AG04450 (cell line): Measurements from ENCODE around the gene CMC1. TPM values are rescaled to one million over a fixed set of nuclear protein-coding genes. Genes with fewer than 3 reads are reported as not detected.
"Not testable (repeated sequence)": the region's sequence is repeated elsewhere in the genome, so short reads cannot be mapped to it uniquely, and the experiment has no call there.

Source experiments
- CTCF ChIA-PET: fragments of 300-600, 350-600 bp; formaldehyde crosslinking; extraction: SDS; loops from one replicate; lab custom pipeline; 2022; ENCODE audit warnings: antibody characterized with exemption, inconsistent platforms; lab: Charles Lee
- POLR2A ChIA-PET: fragments of 350-600 bp; formaldehyde crosslinking; extraction: SDS; loops from one replicate; lab custom pipeline; 2021; ENCODE audit warnings: antibody characterized with exemption, inconsistent platforms; lab: Yijun Ruan, JAX
- DNase-seq: peaks from one replicate; pipeline ENCODE4 v3.0.0-alpha.2; 2011; ENCODE audit warnings: low read depth, low spot score
- H3K27ac ChIP-seq: one replicate; pipeline ENCODE4 v1.5.1; 2012; ENCODE audit warnings: low read depth, low read length, control low read depth
- H3K27me3 ChIP-seq: one replicate; pipeline ENCODE4 v1.6.0; 2012; ENCODE audit warnings: low read length; ENCODE audit not compliant: control insufficient read depth, insufficient read depth
- H3K4me3 ChIP-seq: 2 replicates; pipeline ENCODE4 v1.5.1; 2011; ENCODE audit warnings: mild to moderate bottlenecking, low read depth, low read length, control low read depth
- H3K9me3 ChIP-seq: 2 replicates; pipeline ENCODE4 v1.5.1; 2012; ENCODE audit warnings: low read length; ENCODE audit not compliant: control insufficient read depth, insufficient read depth
- polyA plus RNA-seq: library from polyadenylated mRNA; depleted of rRNA; stranded (reverse); fragments of >200 nt; gene quantifications from 2 replicates; pipeline ENCODE4 v1.2.3, GENCODE V29; 2011
- TF ChIP-seq, protein P1 (sequence below): IDR thresholded peaks from 2 replicates; pipeline ENCODE4 v1.5.1; 2011; ENCODE audit warnings: low read depth, low read length, control low read depth, inconsistent platforms

Gene CMC1
- polyA plus RNA-seq, 1 experiment = 30.3 TPM

GRCh38 chr3:28268989-28269388 is 27.6 kb downstream of the CMC1 start:
- no peak overlapping the region for H3K27ac ChIP-seq
- CTCF ChIA-PET = interaction anchor here (1.3 kb wide), 1 partner anchor 557 kb away, joined by 6 read pairs; no protein-coding TSS in a partner anchor
- TF ChIP-seq, protein P1, sequence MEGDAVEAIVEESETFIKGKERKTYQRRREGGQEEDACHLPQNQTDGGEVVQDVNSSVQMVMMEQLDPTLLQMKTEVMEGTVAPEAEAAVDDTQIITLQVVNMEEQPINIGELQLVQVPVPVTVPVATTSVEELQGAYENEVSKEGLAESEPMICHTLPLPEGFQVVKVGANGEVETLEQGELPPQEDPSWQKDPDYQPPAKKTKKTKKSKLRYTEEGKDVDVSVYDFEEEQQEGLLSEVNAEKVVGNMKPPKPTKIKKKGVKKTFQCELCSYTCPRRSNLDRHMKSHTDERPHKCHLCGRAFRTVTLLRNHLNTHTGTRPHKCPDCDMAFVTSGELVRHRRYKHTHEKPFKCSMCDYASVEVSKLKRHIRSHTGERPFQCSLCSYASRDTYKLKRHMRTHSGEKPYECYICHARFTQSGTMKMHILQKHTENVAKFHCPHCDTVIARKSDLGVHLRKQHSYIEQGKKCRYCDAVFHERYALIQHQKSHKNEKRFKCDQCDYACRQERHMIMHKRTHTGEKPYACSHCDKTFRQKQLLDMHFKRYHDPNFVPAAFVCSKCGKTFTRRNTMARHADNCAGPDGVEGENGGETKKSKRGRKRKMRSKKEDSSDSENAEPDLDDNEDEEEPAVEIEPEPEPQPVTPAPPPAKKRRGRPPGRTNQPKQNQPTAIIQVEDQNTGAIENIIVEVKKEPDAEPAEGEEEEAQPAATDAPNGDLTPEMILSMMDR = peak; percentile 39; the same call in 1 of the 2 replicates
- H3K9me3 ChIP-seq = peaks cover 7% of the 10 kb centered on the region
- POLR2A ChIA-PET = no interaction called here
- no peaks in the 10 kb centered on the region for H3K27me3 ChIP-seq
- no peak overlapping the region for H3K4me3 ChIP-seq
- DNase-seq = no peak

- CTCF ChIA-PET = interaction anchor here (1.3 kb wide), 1 partner anchor 558 kb away, joined by 6 read pairs; no protein-coding TSS in a partner anchor
- H3K27ac ChIP-seq, DNase-seq, H3K27me3 ChIP-seq, H3K4me3 ChIP-seq, H3K9me3 ChIP-seq, POLR2A ChIA-PET: not testable (repeated sequence)
Measured at GRCh38 chr3:28269884-28270283, 28.5 kb downstream of the CMC1 start.

DNA sequence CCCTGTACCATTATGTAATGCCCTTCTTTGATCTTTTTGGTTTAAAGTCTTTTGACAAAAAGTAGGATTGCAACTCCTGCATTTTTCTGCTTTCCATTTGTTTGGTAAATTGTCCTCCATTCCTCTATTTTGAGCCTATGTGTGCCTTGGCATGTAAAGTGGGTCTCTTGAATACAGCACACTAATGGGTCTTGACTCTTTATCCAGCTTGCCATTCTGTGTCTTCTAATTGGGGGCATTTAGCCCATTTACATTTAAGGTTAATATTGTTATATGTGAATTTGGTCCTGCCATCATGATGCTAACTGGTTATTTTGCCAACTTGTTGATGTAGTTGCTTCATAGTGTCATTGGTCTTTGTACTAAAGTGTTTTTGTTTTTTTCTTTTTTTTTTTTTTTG is 32.4 kb downstream of the CMC1 start:
- no peak overlapping the region for H3K4me3 ChIP-seq
- TF ChIP-seq, protein P1 = no peak
- POLR2A ChIA-PET = no interaction called here
- no peak overlapping the region for H3K27ac ChIP-seq
- CTCF ChIA-PET = no interaction called here
- peaks cover 7% of the 10 kb centered on the region for H3K9me3 ChIP-seq
- DNase-seq = no peak
- no peaks in the 10 kb centered on the region for H3K27me3 ChIP-seq

- H3K9me3 ChIP-seq = no peaks in the 10 kb centered on the region
- POLR2A ChIA-PET = no interaction called here
- H3K4me3 ChIP-seq = no peak overlapping the region
- no peaks in the 10 kb centered on the region for H3K27me3 ChIP-seq
- H3K27ac ChIP-seq = no peak overlapping the region
- no peak for DNase-seq
- TF ChIP-seq, protein P1 = no peak
- CTCF ChIA-PET = interaction anchor here (1.7 kb wide), 2 partner anchors 8 to 567 kb away, joined by 6 to 10 read pairs; no protein-coding TSS in a partner anchor
Measured at GRCh38 chr3:28278918-28279317, 37.5 kb downstream of the CMC1 start.

DNA sequence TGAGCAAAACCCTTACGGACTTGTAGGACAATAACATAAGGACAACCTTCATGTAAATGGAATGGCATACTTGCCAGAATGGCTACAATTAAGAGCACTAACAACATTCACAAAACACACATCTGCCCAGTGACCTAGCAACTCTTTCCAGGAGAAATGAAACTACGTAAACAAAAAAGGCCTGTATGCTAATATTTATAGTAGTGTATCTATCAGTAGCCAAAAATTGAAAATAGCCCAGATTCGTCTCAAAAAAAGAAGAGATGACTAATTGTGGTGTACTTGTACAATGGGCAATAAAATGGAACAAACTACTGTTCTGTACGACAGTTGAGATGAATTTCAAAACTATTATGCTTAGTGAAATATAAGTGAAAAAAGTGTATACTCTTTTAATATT is 38.4 kb downstream of the CMC1 start:
- CTCF ChIA-PET = interaction anchor here (1.1 to 1.7 kb wide), 2 partner anchors 49 to 567 kb away, joined by 5 to 6 read pairs; no protein-coding TSS in a partner anchor
- no peaks in the 10 kb centered on the region for H3K9me3 ChIP-seq
- TF ChIP-seq, protein P1 = no peak
- DNase-seq = peak; percentile 34
- POLR2A ChIA-PET = no interaction called here
- no peak overlapping the region for H3K27ac ChIP-seq
- H3K27me3 ChIP-seq = no peaks in the 10 kb centered on the region
- no peak overlapping the region for H3K4me3 ChIP-seq
